Subcutaneous adipose tissue (tissue), 4 donors: Measurements from ENCODE around the gene CAMTA1. TPM values are rescaled to one million over a fixed set of nuclear protein-coding genes. Genes with fewer than 3 reads are reported as not detected.

Source experiments
- CTCF ChIP-seq: fragments of 450-650 bp; IDR thresholded peaks from one replicate; pipeline ENCODE4 v1.5.1; 2016; ENCODE audit warnings: low read depth, mild to moderate bottlenecking, control low read depth, antibody characterized with exemption, moderate library complexity
- total RNA-seq, 4 donors: library from RNA; depleted of rRNA; stranded (reverse); fragments of >200 nt; gene quantifications; one replicate each; pipeline ENCODE4 v1.1.0, GENCODE V29; 2016

Gene CAMTA1
- total RNA-seq, 4 donors from 2014 or later = 58.6 to 82.5 (median 78.0) TPM

GRCh38 chr1:7495962-7496361 is 710.7 kb downstream of the CAMTA1 start:
- TF ChIP-seq CTCF = no peak

- no peak for TF ChIP-seq CTCF
These were observed 711.9 kb downstream of the CAMTA1 start for GRCh38 chr1:7497107-7497637.

- TF ChIP-seq CTCF = no peak
These were observed 715.3 kb downstream of the CAMTA1 start for GRCh38 chr1:7500381-7501083.

GRCh38 chr1:7501084-7501491 is 715.8 kb downstream of the CAMTA1 start:
- no peak for TF ChIP-seq CTCF

GRCh38 chr1:7501723-7502603 is 716.7 kb downstream of the CAMTA1 start:
- TF ChIP-seq CTCF = no peak

- no peak for TF ChIP-seq CTCF
These were observed 718.6 kb downstream of the CAMTA1 start for GRCh38 chr1:7503691-7504437.

- TF ChIP-seq CTCF = no peak
These were observed 719.1 kb downstream of the CAMTA1 start for GRCh38 chr1:7504438-7504720.
